GM18511 (cell line): ENCODE results near the gene MACROD2.
"Not testable (repeated sequence)": the region's sequence is repeated elsewhere in the genome, so short reads cannot be mapped to it uniquely, and the experiment has no call there.

Source experiments
- ATAC-seq: cut with Tn5 transposase; IDR thresholded peaks from one replicate; pipeline ENCODE4 v1.9.1; 2021; ENCODE audit warnings: mild to moderate bottlenecking, moderate library complexity; ENCODE audit not compliant: unreplicated experiment

Gene MACROD2

GRCh38 chr20:14245368-14245970 is 250.2 kb downstream of the MACROD2 start:
- ATAC-seq: no peak

- no peak for ATAC-seq
Observed at GRCh38 chr20:14259689-14260088, 264.4 kb downstream of the MACROD2 start.

GRCh38 chr20:14260367-14260766 is 265.1 kb downstream of the MACROD2 start:
- ATAC-seq: no peak

GRCh38 chr20:14264869-14265268 is 269.6 kb downstream of the MACROD2 start:
- ATAC-seq: no peak

GRCh38 chr20:14266246-14266645 is 270.9 kb downstream of the MACROD2 start:
- ATAC-seq: no peak

GRCh38 chr20:14270751-14271150 is 275.4 kb downstream of the MACROD2 start:
- not testable (repeated sequence) for ATAC-seq

GRCh38 chr20:14282140-14282539 is 286.8 kb downstream of the MACROD2 start:
- ATAC-seq: no peak

GRCh38 chr20:14284443-14284842 is 289.1 kb downstream of the MACROD2 start:
- ATAC-seq: no peak

- no peak for ATAC-seq
Observed at GRCh38 chr20:14288341-14289330, 293.3 kb downstream of the MACROD2 start.

- no peak for ATAC-seq
Observed at GRCh38 chr20:14291502-14291901, 296.2 kb downstream of the MACROD2 start.

- ATAC-seq: no peak
Observed at GRCh38 chr20:14295238-14295637, 299.9 kb downstream of the MACROD2 start.

GRCh38 chr20:14295770-14296309 is 300.5 kb downstream of the MACROD2 start:
- no peak for ATAC-seq

GRCh38 chr20:14299831-14300230 is 304.5 kb downstream of the MACROD2 start:
- ATAC-seq: no peak

- ATAC-seq: no peak
Observed at GRCh38 chr20:14303106-14303505, 307.8 kb downstream of the MACROD2 start.

- ATAC-seq: no peak
Observed at GRCh38 chr20:14303651-14304050, 308.3 kb downstream of the MACROD2 start.

GRCh38 chr20:14304472-14304871 is 309.2 kb downstream of the MACROD2 start:
- no peak for ATAC-seq

- ATAC-seq: no peak
Observed at GRCh38 chr20:14307956-14308355, 312.6 kb downstream of the MACROD2 start.

- no peak for ATAC-seq
Observed at GRCh38 chr20:14310977-14311627, 315.8 kb downstream of the MACROD2 start.

- no peak for ATAC-seq
Observed at GRCh38 chr20:14312001-14312400, 316.7 kb downstream of the MACROD2 start.

GRCh38 chr20:14313341-14314020 is 318.2 kb downstream of the MACROD2 start:
- ATAC-seq: no peak

GRCh38 chr20:14319704-14320103 is 324.4 kb downstream of the MACROD2 start:
- ATAC-seq: no peak
